Prostate gland (tissue), 2 donors: ENCODE data around the gene ACACB. TPM values are rescaled to one million over a fixed set of nuclear protein-coding genes. Genes with fewer than 3 reads are reported as not detected.
A peak's percentile ranks its signal among the peaks of the same experiment; 100 is the strongest.

Experiments
- DNase-seq: peaks from one replicate; pipeline ENCODE4 v3.0.0-alpha.2; 2019; ENCODE audit warnings: low spot score
- H3K27ac ChIP-seq, 2 donors: fragments of 200-600 bp; sonication (generic); 2 replicates each; pipeline ENCODE4 v1.5.1; 2017 to 2019
- H3K27me3 ChIP-seq: fragments of 200-600 bp; sonication (generic); replicated peaks from 2 replicates; pipeline ENCODE4 v1.5.1; 2019; ENCODE audit not compliant: insufficient read depth
- H3K36me3 ChIP-seq, 2 donors: fragments of 200-600 bp; sonication (generic); 1 replicate in 1 of 2; 2 replicates in 1 of 2; pipeline versions ENCODE4 v1.5.1 to v1.8.1; 2017 to 2019
- H3K4me1 ChIP-seq: fragments of 200-600 bp; sonication (generic); replicated peaks from 2 replicates; pipeline ENCODE4 v1.5.1; 2019
- H3K4me3 ChIP-seq, 2 donors: fragments of 200-600 bp; sonication (generic); 2 replicates each; pipeline ENCODE4 v1.5.1; 2017 to 2019
- H3K9me3 ChIP-seq: fragments of 200-600 bp; sonication (generic); 2 replicates; pipeline ENCODE4 v1.5.1; 2017
- CTCF ChIP-seq, 4 experiments: fragments of 200-600 bp in 2 of 4; fragments of 450-650 bp in 2 of 4; sonication (generic) in 2 of 4; IDR thresholded peaks; 1 replicate in 3 of 4; 2 replicates in 1 of 4; pipeline ENCODE4 v1.5.1; 2016 to 2019; ENCODE audit warnings: antibody characterized with exemption in 4 of 4, mild to moderate bottlenecking in 2 of 4, moderate library complexity in 2 of 4
- POLR2A ChIP-seq: fragments of 450-650 bp; IDR thresholded peaks from one replicate; pipeline ENCODE4 v1.6.1; 2016; ENCODE audit warnings: antibody characterized with exemption, mild to moderate bottlenecking
- POLR2AphosphoS5 ChIP-seq: sonication (generic); formaldehyde crosslinking; IDR thresholded peaks from one replicate; pipeline ENCODE4 v1.6.1; 2017; ENCODE audit warnings: antibody characterized with exemption
- WGBS: methylation state at CpG from one replicate; pipeline ENCODE4 v1.1.5; 2018; 5-methylcytosine and 5-hydroxymethylcytosine counted together
- intact Hi-C: fragments of 100-400 bp; cut with DNase I; formaldehyde crosslinking; loops from one replicate; pipeline ENCODE4 v1.14.2; 2022
- total RNA-seq, 2 donors: library from RNA; depleted of rRNA; stranded (reverse); fragments of >200 nt; gene quantifications; one replicate each; pipeline ENCODE4 v1.1.0, GENCODE V29; 2016

Gene ACACB
- 10 to 100 TPM; 52.5 to 63.3 TPM for total RNA-seq

DNA sequence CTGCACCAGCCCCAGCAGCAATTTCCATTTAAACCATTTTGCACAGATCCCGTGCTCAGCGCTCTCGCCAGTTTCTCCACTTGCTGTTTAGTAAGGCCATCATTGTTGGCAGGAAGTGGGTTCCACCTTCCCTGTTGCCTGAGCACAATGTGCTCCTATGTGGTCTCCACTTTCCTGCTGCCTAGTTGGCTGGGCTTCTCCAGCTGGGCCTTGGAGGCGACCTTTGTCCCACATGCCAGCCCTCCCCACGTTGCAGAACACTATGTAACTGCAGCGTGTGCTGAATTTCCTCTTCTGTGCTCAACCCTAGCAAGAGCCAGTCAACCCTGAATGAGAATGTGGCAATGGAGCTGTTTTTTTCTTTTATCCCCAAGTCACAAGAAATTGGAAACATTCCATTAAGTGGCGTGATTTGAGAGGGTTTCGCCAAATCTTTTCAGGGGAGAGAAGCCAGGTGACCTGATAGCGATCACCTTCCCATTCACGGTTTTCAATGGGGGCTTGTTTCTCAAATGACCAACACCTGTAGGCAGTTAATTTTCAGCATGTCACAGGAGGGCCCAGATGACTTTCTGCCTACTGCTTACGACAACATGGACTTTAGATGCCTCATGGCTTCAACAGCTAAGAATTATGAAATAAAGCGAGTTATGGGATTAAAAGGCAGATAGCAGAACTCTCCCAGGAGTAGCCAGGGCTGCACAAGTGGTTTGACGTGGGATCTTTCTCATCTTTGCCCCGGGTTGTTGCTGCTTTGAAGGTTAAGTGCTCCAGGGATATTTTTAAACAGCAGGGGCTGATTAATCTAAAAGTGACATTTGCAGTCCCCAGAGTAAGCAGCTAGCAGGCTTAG is at the start of gene ACACB:
ACACB (plus strand) TSS at position 830 of the 853 bp plus-strand sequence. CDS start 22,819 bp downstream, outside the sequence.
- H3K4me3 ChIP-seq = no peak within 1 kb of the TSS

DNA sequence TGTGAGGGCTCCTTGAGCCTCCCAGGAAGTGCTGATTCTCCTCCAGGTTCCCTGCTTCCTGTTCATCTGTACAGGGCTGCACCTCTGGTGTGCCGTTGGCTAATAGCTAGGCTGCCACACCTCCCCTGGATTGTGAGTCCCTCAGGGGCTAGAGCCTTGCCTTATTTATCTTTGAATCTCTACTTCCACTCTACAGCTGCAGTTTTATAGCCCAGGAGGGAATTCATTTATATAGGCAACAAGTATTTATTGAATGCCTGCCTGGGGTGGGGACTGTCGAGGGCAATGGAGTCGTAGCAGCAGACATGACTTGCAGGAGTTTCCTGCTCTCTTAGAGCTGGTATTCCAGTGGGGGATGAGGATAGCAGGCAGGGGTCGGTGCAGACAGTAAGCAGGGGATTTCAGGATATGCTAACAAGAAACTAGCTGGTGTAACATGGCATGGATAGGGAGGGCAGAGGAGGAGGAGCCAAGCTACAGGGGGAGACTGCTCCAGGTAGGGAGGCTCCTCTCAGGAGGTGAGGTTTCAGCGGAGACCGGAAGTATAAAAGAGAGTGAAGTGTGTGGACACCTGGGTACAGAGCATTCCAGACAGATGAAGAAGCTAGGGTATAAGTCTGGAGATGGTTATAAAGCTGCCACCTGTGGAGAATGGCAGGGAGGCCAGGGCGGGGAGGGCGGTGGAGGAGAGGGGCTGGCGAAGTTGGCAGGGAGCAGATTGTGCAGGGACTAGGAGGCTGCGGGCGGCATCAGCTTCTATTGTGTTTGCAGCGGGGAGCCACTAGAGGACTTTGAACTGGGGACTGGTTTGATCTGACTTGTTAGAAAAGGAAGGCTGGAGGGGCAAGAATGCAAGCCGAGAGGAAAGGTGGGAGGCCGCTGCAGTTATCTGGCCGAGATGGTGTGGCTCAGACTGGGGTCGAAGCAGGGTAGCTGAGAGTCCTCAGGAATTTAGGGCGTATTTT is 46.8 kb upstream of the ACACB start:
- H3K4me1 ChIP-seq = no peaks in the 10 kb centered on the region
- intact Hi-C loops = no loop called here
- no peaks in the 10 kb centered on the region for H3K9me3 ChIP-seq
- no peak overlapping the region for H3K27ac ChIP-seq
- no peaks in the 10 kb centered on the region for H3K27me3 ChIP-seq
- no peak overlapping the region for H3K4me3 ChIP-seq
- DNase-seq = no peak
- 55% methylated on average over 17 of the region's 17 CpGs for WGBS
- TF ChIP-seq POLR2AphosphoS5 (no peak), POLR2A (no peak), CTCF (IDR thresholded peaks at IDR 0.05) (no peak)
- peaks cover 2 to 11% of the 10 kb centered on the region in 2 donors for H3K36me3 ChIP-seq

More for the DNA sequence above, at the start of gene ACACB:
- peak; percentile 10 for DNase-seq
- H3K27me3 ChIP-seq = no peaks in the 10 kb centered on the region
- peak within 1 kb of the TSS; percentile 56 to 59 for H3K27ac ChIP-seq
- peaks cover 16% of the 10 kb centered on the region for H3K4me1 ChIP-seq
- intact Hi-C loops = loop anchor here (10.0 kb wide), 1 partner anchor 269 kb away; no protein-coding TSS in a partner anchor
- H3K36me3 ChIP-seq = no peaks in the 10 kb centered on the region
- H3K9me3 ChIP-seq = no peaks in the 10 kb centered on the region
- TF ChIP-seq POLR2A (no peak), POLR2AphosphoS5 (no peak)
- 34% methylated on average over 14 of the region's 14 CpGs for WGBS

DNA sequence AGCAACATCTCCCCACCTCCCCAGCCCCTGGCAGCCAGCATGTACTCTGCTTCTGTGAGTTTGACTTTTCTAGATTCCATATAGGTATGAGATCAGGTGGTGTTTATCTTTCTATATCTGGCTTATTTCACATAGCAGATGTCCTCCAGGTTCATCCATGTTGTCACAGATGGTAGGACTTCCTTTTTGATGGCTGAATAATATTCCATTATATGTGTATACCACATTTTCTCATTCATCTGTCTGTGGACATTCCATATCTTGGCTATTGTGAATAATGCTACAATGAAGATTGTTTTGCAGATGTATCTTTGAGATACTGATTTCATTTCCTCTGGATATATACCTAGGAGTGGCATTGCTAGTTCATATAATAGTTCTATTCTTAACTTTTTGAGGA is 41.5 kb upstream of the ACACB start:
- H3K27ac ChIP-seq = no peak overlapping the region
- H3K4me1 ChIP-seq = no peaks in the 10 kb centered on the region
- H3K9me3 ChIP-seq = no peaks in the 10 kb centered on the region
- H3K27me3 ChIP-seq = no peaks in the 10 kb centered on the region
- DNase-seq = no peak
- TF ChIP-seq POLR2AphosphoS5 (no peak), CTCF (IDR thresholded peaks at IDR 0.05) (no peak), POLR2A (no peak)
- no peak overlapping the region for H3K4me3 ChIP-seq
- intact Hi-C loops = no loop called here
- peaks cover 4 to 11% of the 10 kb centered on the region in 2 donors for H3K36me3 ChIP-seq

GRCh38 chr12:109082751-109083150 is 33.6 kb upstream of the ACACB start:
- Histone ChIP-seq H3K9me3 (no peaks in the 10 kb centered on the region), H3K27ac (no peak overlapping the region), H3K27me3 (no peaks in the 10 kb centered on the region), H3K4me1 (no peaks in the 10 kb centered on the region), H3K36me3 (peaks cover 3 to 16% of the 10 kb centered on the region in 2 donors), H3K4me3 (no peak overlapping the region)
- TF ChIP-seq CTCF (IDR thresholded peaks at IDR 0.05) (no peak), POLR2A (no peak), POLR2AphosphoS5 (no peak)
- no peak for DNase-seq
- 93% methylated on average over 14 of the region's 14 CpGs for WGBS
- intact Hi-C loops = no loop called here

GRCh38 chr12:109084425-109084824 is 32.0 kb upstream of the ACACB start:
- Histone ChIP-seq H3K9me3 (no peaks in the 10 kb centered on the region), H3K27ac (no peak overlapping the region), H3K27me3 (no peaks in the 10 kb centered on the region), H3K36me3 (peaks cover 3 to 16% of the 10 kb centered on the region in 2 donors), H3K4me1 (no peaks in the 10 kb centered on the region), H3K4me3 (no peak overlapping the region)
- no peak for DNase-seq
- 92% methylated on average over 2 of the region's 2 CpGs for WGBS
- TF ChIP-seq POLR2A (no peak), CTCF (IDR thresholded peaks at IDR 0.05) (no peak), POLR2AphosphoS5 (no peak)
- intact Hi-C loops = no loop called here
